Vagina (tissue), 2 donors: ENCODE measurements around the gene RHOH.
"Not testable (repeated sequence)": the region's sequence is repeated elsewhere in the genome, so short reads cannot be mapped to it uniquely, and the experiment has no call there.

Experiments
- POLR2A ChIP-seq, 2 donors: fragments of 450-650 bp; IDR thresholded peaks; one replicate each; pipeline ENCODE4 v1.6.1; 2017; ENCODE audit warnings: antibody characterized with exemption in 2 of 2, mild to moderate bottlenecking in 2 of 2, moderate library complexity in 2 of 2
- TF ChIP-seq, protein P1 (sequence below), 3 experiments: fragments of 450-650 bp in 2 of 3; fragments of 200-600 bp in 1 of 3; sonication (generic) in 1 of 3; IDR thresholded peaks; one replicate each; pipeline ENCODE4 v1.5.1; 2017 to 2019; ENCODE audit warnings: antibody characterized with exemption in 3 of 3, mild to moderate bottlenecking in 2 of 3, moderate library complexity in 2 of 3

DNA sequence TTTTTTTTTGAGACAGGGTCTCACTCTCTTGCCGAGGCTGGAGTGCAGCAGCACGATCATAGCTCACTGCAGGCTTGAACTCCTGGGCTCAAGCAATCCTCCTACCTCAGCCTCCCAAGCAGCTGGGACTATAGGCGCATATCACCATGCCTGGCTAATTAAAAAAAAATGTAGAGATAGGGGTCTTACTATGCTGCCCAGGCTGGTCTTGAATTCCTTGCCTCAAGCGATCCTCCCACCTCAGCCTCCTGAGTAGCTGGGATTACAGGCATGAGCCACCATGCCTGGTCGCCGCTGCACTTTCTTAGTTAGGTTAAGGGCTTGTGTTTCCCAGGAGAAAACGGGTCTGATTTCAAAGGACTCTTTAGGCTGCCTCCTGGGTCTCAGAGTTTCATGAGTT is 86.0 kb downstream of the RHOH start:
- TF ChIP-seq, protein P1, sequence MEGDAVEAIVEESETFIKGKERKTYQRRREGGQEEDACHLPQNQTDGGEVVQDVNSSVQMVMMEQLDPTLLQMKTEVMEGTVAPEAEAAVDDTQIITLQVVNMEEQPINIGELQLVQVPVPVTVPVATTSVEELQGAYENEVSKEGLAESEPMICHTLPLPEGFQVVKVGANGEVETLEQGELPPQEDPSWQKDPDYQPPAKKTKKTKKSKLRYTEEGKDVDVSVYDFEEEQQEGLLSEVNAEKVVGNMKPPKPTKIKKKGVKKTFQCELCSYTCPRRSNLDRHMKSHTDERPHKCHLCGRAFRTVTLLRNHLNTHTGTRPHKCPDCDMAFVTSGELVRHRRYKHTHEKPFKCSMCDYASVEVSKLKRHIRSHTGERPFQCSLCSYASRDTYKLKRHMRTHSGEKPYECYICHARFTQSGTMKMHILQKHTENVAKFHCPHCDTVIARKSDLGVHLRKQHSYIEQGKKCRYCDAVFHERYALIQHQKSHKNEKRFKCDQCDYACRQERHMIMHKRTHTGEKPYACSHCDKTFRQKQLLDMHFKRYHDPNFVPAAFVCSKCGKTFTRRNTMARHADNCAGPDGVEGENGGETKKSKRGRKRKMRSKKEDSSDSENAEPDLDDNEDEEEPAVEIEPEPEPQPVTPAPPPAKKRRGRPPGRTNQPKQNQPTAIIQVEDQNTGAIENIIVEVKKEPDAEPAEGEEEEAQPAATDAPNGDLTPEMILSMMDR (IDR thresholded peaks at IDR 0.05), result not testable (repeated sequence)
- not testable (repeated sequence) for TF ChIP-seq POLR2A (IDR thresholded peaks at IDR 0.05)
